MCF 10A (cell line): ENCODE measurements around the gene CYP26B1. TPM values are rescaled to one million over a fixed set of nuclear protein-coding genes. Genes with fewer than 3 reads are reported as not detected.

Source experiments
- BruUV-seq: library from RNA; stranded (reverse); fragments of 400-500 nt; replicated peaks from 2 replicates; lab custom pipeline; 2021; lab: Mats Ljungman, UMichigan
- CTCF ChIA-PET: fragments of 300-600 bp; sonication (Branson Sonifier 250); formaldehyde crosslinking; extraction: SDS; loops from one replicate; lab custom pipeline; 2021; ENCODE audit warnings: antibody characterized with exemption, inconsistent platforms; lab: Yijun Ruan, JAX
- POLR2A ChIA-PET: fragments of 300-600, 350-650 bp; sonication (Branson Sonifier 250); formaldehyde crosslinking; extraction: SDS; loops from one replicate; lab custom pipeline; 2020; ENCODE audit warnings: antibody characterized with exemption, inconsistent platforms; lab: Yijun Ruan, JAX
- DNase-seq: peaks from one replicate; pipeline ENCODE4 v3.0.0-alpha.2; 2018; ENCODE audit not compliant: unreplicated experiment
- H3K27ac Mint-ChIP-seq: one replicate; pipeline ENCODE4 v1.8.0; 2022; ENCODE audit warnings: mild to moderate bottlenecking, low read depth, mixed read lengths; ENCODE audit not compliant: unreplicated experiment
- H3K27me3 Mint-ChIP-seq: one replicate; pipeline ENCODE4 v1.8.0; 2022; ENCODE audit warnings: mixed read lengths; ENCODE audit not compliant: insufficient read depth, unreplicated experiment
- H3K36me3 Mint-ChIP-seq: one replicate; pipeline ENCODE4 v1.8.0; 2022; ENCODE audit warnings: mild to moderate bottlenecking, moderate library complexity, mixed read lengths; ENCODE audit not compliant: insufficient read depth, unreplicated experiment
- H3K4me1 Mint-ChIP-seq: one replicate; pipeline ENCODE4 v1.8.0; 2022; ENCODE audit warnings: mixed read lengths; ENCODE audit not compliant: insufficient read depth, unreplicated experiment
- H3K4me3 Mint-ChIP-seq: one replicate; pipeline ENCODE4 v1.8.0; 2022; ENCODE audit warnings: mild to moderate bottlenecking, moderate library complexity, mixed read lengths; ENCODE audit not compliant: unreplicated experiment
- H3K9me3 Mint-ChIP-seq: one replicate; pipeline ENCODE4 v1.8.0; 2022; ENCODE audit warnings: mixed read lengths; ENCODE audit not compliant: unreplicated experiment
- CTCF ChIP-seq: fragments of 200-600 bp; IDR thresholded peaks from one replicate; pipeline ENCODE4 v1.8.0; 2022; ENCODE audit warnings: antibody characterized with exemption, mild to moderate bottlenecking; ENCODE audit not compliant: unreplicated experiment
- intact Hi-C: fragments of 100-400 bp; cut with micrococcal nuclease; formaldehyde crosslinking; loops from 2 replicates; pipeline ENCODE4 v1.14.1; 2022
- total RNA-seq: library from RNA; stranded (reverse); gene quantifications from 2 replicates; pipeline ENCODE4 v1.2.3, GENCODE V29; 2022

Gene CYP26B1
- total RNA-seq, 1 experiment from 2014 or later = 14.1 TPM

GRCh38 chr2:72180351-72180750 is 32.7 kb upstream of the CYP26B1 start:
- intact Hi-C loops = no loop called here
- BruUV-seq = no TSS peak
- no peak overlapping the region for H3K27ac Mint-ChIP-seq
- CTCF ChIA-PET = interaction anchor here (1.7 kb wide), 1 partner anchor 257 kb away, joined by 4 read pairs; no protein-coding TSS in a partner anchor
- POLR2A ChIA-PET = no interaction called here
- no peak for TF ChIP-seq CTCF
- H3K4me3 Mint-ChIP-seq = no peak overlapping the region
- no peaks in the 10 kb centered on the region for H3K9me3 Mint-ChIP-seq
- no peaks in the 10 kb centered on the region for H3K27me3 Mint-ChIP-seq
- peaks cover 5% of the 10 kb centered on the region for H3K36me3 Mint-ChIP-seq
- no peak for DNase-seq
- peaks cover 8% of the 10 kb centered on the region for H3K4me1 Mint-ChIP-seq

- intact Hi-C loops = no loop called here
- POLR2A ChIA-PET = no interaction called here
- no TSS peak for BruUV-seq
- Mint-ChIP-seq H3K36me3 (peaks cover 10% of the 10 kb centered on the region), H3K27me3 (no peaks in the 10 kb centered on the region), H3K27ac (no peak overlapping the region), H3K4me1 (peaks cover 8% of the 10 kb centered on the region), H3K9me3 (no peaks in the 10 kb centered on the region), H3K4me3 (no peak overlapping the region)
- CTCF ChIA-PET = interaction anchor here (1.1 to 1.7 kb wide), 2 partner anchors 255 to 401 kb away, joined by 3 to 4 read pairs; no protein-coding TSS in a partner anchor
- TF ChIP-seq CTCF = no peak
- DNase-seq = no peak
These were observed 30.9 kb upstream of the CYP26B1 start for GRCh38 chr2:72178551-72178950.

GRCh38 chr2:72176281-72176680 is 28.6 kb upstream of the CYP26B1 start:
- ChIA-PET POLR2A (no interaction called here), CTCF (interaction anchor here (0.6 to 1.2 kb wide), 2 partner anchors 23 to 543 kb away, joined by 3 read pairs; no protein-coding TSS in a partner anchor)
- no peaks in the 10 kb centered on the region for H3K27me3 Mint-ChIP-seq
- BruUV-seq = no TSS peak
- no peak overlapping the region for H3K27ac Mint-ChIP-seq
- no peaks in the 10 kb centered on the region for H3K4me1 Mint-ChIP-seq
- TF ChIP-seq CTCF = no peak
- no peak overlapping the region for H3K4me3 Mint-ChIP-seq
- peaks cover 11% of the 10 kb centered on the region for H3K36me3 Mint-ChIP-seq
- intact Hi-C loops = no loop called here
- DNase-seq = no peak
- H3K9me3 Mint-ChIP-seq = no peaks in the 10 kb centered on the region

- no peaks in the 10 kb centered on the region for H3K9me3 Mint-ChIP-seq
- peaks cover 11% of the 10 kb centered on the region for H3K36me3 Mint-ChIP-seq
- H3K27ac Mint-ChIP-seq = no peak overlapping the region
- intact Hi-C loops = no loop called here
- DNase-seq = no peak
- POLR2A ChIA-PET = no interaction called here
- H3K4me3 Mint-ChIP-seq = no peak overlapping the region
- no peaks in the 10 kb centered on the region for H3K27me3 Mint-ChIP-seq
- TF ChIP-seq CTCF = no peak
- no peaks in the 10 kb centered on the region for H3K4me1 Mint-ChIP-seq
- CTCF ChIA-PET = interaction anchor here (0.6 to 1.2 kb wide), 2 partner anchors 23 to 542 kb away, joined by 3 read pairs; no protein-coding TSS in a partner anchor
- no TSS peak for BruUV-seq
These were observed 28.0 kb upstream of the CYP26B1 start for GRCh38 chr2:72175636-72176035.
